B cell (primary cell): Measurements from ENCODE around the gene OR1K1. TPM values are rescaled to one million over a fixed set of nuclear protein-coding genes. Genes with fewer than 3 reads are reported as not detected.
"Not testable (repeated sequence)": the region's sequence is repeated elsewhere in the genome, so short reads cannot be mapped to it uniquely, and the experiment has no call there.

ENCODE experiments used
- ATAC-seq: fragments of 200-7000 bp; cut with Tn5 transposase; one replicate; pipeline ENCODE4 v1.10.0; 2021; ENCODE audit warnings: low read depth, mild to moderate bottlenecking, moderate number of reproducible peaks, moderate library complexity
- CTCF ChIA-PET: fragments of 350-600 bp; sonication (Branson Sonifier 250); formaldehyde crosslinking; loops from one replicate; lab custom pipeline; 2021; ENCODE audit warnings: antibody characterized with exemption, inconsistent platforms; lab: Charles Lee
- POLR2A ChIA-PET: fragments of 350-600 bp; sonication (Branson Sonifier 250); formaldehyde crosslinking; loops from one replicate; lab custom pipeline; 2021; ENCODE audit warnings: antibody characterized with exemption; lab: Charles Lee
- DNase-seq: peaks from one replicate; pipeline ENCODE4 v3.0.0; 2013
- H2AFZ ChIP-seq: 2 replicates; pipeline ENCODE4 v1.6.1; 2012; ENCODE audit warnings: mild to moderate bottlenecking, low read depth, low read length; ENCODE audit not compliant: insufficient read depth, poor library complexity, severe bottlenecking
- H3K27ac ChIP-seq, 2 donors: 1 replicate in 1 of 2; 2 replicates in 1 of 2; pipeline ENCODE4 v1.5.1; 2012 to 2013; ENCODE audit warnings: low read length in 2 of 2, mild to moderate bottlenecking in 2 of 2, moderate library complexity in 1 of 2
- H3K27me3 ChIP-seq, 4 experiments: fragments of 200-600 bp in 1 of 4; sonication (generic) in 1 of 4; replicated peaks in 1 of 4; 1 replicate in 2 of 4; 2 replicates in 2 of 4; pipeline versions ENCODE4 v1.6.1 to v1.7.0; 2013 to 2016; ENCODE audit warnings: low read length in 3 of 4, mild to moderate bottlenecking in 2 of 4, mixed read lengths in 1 of 4, moderate library complexity in 1 of 4; ENCODE audit not compliant: insufficient read depth in 4 of 4, control insufficient read depth in 3 of 4; ENCODE audit errors: control extremely low read depth in 1 of 4
- H3K36me3 ChIP-seq, 2 experiments: replicated peaks in 1 of 2; 1 replicate in 1 of 2; 2 replicates in 1 of 2; pipeline versions ENCODE4 v1.6.1 to v1.7.1; 2013; ENCODE audit warnings: low read length in 1 of 2; ENCODE audit not compliant: insufficient read depth in 2 of 2, control insufficient read depth in 1 of 2; ENCODE audit errors: control extremely low read depth in 1 of 2, extremely low read depth in 1 of 2
- H3K4me1 ChIP-seq, 2 donors: fragments of 200-600 bp in 1 of 2; sonication (generic) in 1 of 2; 1 replicate in 1 of 2; 2 replicates in 1 of 2; pipeline versions ENCODE4 v1.5.1 to v1.6.1; 2013 to 2017; ENCODE audit warnings: low read length in 2 of 2; ENCODE audit not compliant: control insufficient read depth in 2 of 2, insufficient read depth in 2 of 2
- H3K4me2 ChIP-seq: replicated peaks from 2 replicates; pipeline ENCODE3; 2012; ENCODE audit warnings: mild to moderate bottlenecking, low read depth, low read length; ENCODE audit not compliant: poor library complexity, severe bottlenecking
- H3K4me3 ChIP-seq, 5 experiments: fragments of 200-600 bp in 1 of 5; sonication (generic) in 1 of 5; 1 replicate in 3 of 5; 2 replicates in 2 of 5; pipeline versions ENCODE4 v1.5.1 to v1.7.0; 2011 to 2016; ENCODE audit warnings: low read length in 4 of 5, mild to moderate bottlenecking in 4 of 5, low read depth in 2 of 5, control low read depth in 1 of 5, moderate library complexity in 1 of 5; ENCODE audit not compliant: insufficient read depth in 1 of 5; ENCODE audit errors: control extremely low read depth in 1 of 5, extremely low read depth in 1 of 5
- H3K79me2 ChIP-seq: fragments of 200-600 bp; sonication (generic); one replicate; pipeline ENCODE4 v1.6.0; 2016; ENCODE audit warnings: low read length; ENCODE audit not compliant: control insufficient read depth, insufficient read depth
- H3K9ac ChIP-seq: fragments of 200-600 bp; sonication (generic); 2 replicates; pipeline ENCODE4 v1.6.1; 2017; ENCODE audit warnings: mild to moderate bottlenecking, low read length, moderate library complexity
- H3K9me3 ChIP-seq, 3 donors: one replicate each; pipeline versions ENCODE4 v1.6.1 to v1.7.1; 2013; ENCODE audit warnings: low read length in 2 of 3; ENCODE audit not compliant: control insufficient read depth in 2 of 3, insufficient read depth in 1 of 3; ENCODE audit errors: control extremely low read depth in 1 of 3
- H4K20me1 ChIP-seq: 2 replicates; pipeline ENCODE4 v1.6.0; 2012; ENCODE audit warnings: mild to moderate bottlenecking, low read length; ENCODE audit not compliant: insufficient read depth, control insufficient read depth, poor library complexity, severe bottlenecking
- H3K27ac Mint-ChIP-seq: one replicate; pipeline ENCODE4 v1.8.0; 2021; ENCODE audit warnings: mixed read lengths
- H3K27me3 Mint-ChIP-seq: one replicate; pipeline ENCODE4 v1.8.0; 2021; ENCODE audit warnings: mixed read lengths
- H3K4me1 Mint-ChIP-seq: one replicate; pipeline ENCODE4 v1.8.0; 2021; ENCODE audit warnings: mixed read lengths
- H3K4me3 Mint-ChIP-seq: one replicate; pipeline ENCODE4 v1.8.0; 2021; ENCODE audit warnings: mixed read lengths
- H3K9me3 Mint-ChIP-seq: one replicate; pipeline ENCODE4 v1.8.0; 2022; ENCODE audit warnings: mixed read lengths; ENCODE audit not compliant: insufficient read depth
- EZH2 ChIP-seq: IDR thresholded peaks from 2 replicates; pipeline ENCODE4 v1.6.1; 2012; ENCODE audit warnings: borderline replicate concordance, low read depth, mild to moderate bottlenecking, moderate library complexity, low read length; ENCODE audit not compliant: insufficient read depth, poor library complexity, severe bottlenecking
- WGBS: methylation state at CpG from one replicate; pipeline ENCODE4 v1.1.5; 2013; ENCODE audit warnings: missing lambda C conversion rate; ENCODE audit not compliant: insufficient coverage; 5-methylcytosine and 5-hydroxymethylcytosine counted together
- intact Hi-C: fragments of 100-400 bp; cut with micrococcal nuclease; formaldehyde crosslinking; loops from one replicate; pipeline ENCODE4 v1.10.0; 2022
- polyA plus RNA-seq: library from polyadenylated mRNA; depleted of rRNA; stranded (reverse); fragments of >200 nt; gene quantifications from 2 replicates; pipeline ENCODE4 v1.2.3, GENCODE V29; 2012
- total RNA-seq, 2 donors: library from RNA; stranded (reverse); fragments of 120-200 nt in 1 of 2; gene quantifications; 1 replicate in 1 of 2; 2 replicates in 1 of 2; pipeline versions ENCODE4 v1.2.3 to v1.2.4, GENCODE V29; 2013 to 2022
- TF ChIP-seq, protein P1 (sequence below): fragments of 200-600 bp; IDR thresholded peaks from one replicate; pipeline ENCODE4 v1.8.0; 2022; ENCODE audit warnings: antibody characterized with exemption, mild to moderate bottlenecking

OR1K1 gene
- total and polyA plus RNA-seq, 2 donors (not counting 1 experiment from before 2014, with no cell fraction given), result not detected

GRCh38 chr9:122822938-122823337 is 23.0 kb downstream of the OR1K1 start:
- TF ChIP-seq EZH2, result no peak
- TF ChIP-seq, protein P1, sequence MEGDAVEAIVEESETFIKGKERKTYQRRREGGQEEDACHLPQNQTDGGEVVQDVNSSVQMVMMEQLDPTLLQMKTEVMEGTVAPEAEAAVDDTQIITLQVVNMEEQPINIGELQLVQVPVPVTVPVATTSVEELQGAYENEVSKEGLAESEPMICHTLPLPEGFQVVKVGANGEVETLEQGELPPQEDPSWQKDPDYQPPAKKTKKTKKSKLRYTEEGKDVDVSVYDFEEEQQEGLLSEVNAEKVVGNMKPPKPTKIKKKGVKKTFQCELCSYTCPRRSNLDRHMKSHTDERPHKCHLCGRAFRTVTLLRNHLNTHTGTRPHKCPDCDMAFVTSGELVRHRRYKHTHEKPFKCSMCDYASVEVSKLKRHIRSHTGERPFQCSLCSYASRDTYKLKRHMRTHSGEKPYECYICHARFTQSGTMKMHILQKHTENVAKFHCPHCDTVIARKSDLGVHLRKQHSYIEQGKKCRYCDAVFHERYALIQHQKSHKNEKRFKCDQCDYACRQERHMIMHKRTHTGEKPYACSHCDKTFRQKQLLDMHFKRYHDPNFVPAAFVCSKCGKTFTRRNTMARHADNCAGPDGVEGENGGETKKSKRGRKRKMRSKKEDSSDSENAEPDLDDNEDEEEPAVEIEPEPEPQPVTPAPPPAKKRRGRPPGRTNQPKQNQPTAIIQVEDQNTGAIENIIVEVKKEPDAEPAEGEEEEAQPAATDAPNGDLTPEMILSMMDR, result no peak
- CTCF ChIA-PET, result interaction anchor here (0.7 to 0.8 kb wide), 2 partner anchors 444 to 495 kb away, joined by 3 read pairs; no protein-coding TSS in a partner anchor
- H2AFZ ChIP-seq, result no peak overlapping the region
- POLR2A ChIA-PET, result no interaction called here
- 90% methylated on average over 2 of the region's 4 CpGs for WGBS
- H3K9ac ChIP-seq, result no peak overlapping the region
- H3K27me3 ChIP-seq, result no peaks in the 10 kb centered on the region
- intact Hi-C loops, result no loop called here
- Mint-ChIP-seq H3K9me3 (no peaks in the 10 kb centered on the region), H3K27ac (no peak overlapping the region), H3K4me3 (no peak overlapping the region), H3K4me1 (peaks cover 39% of the 10 kb centered on the region), H3K27me3 (no peaks in the 10 kb centered on the region)
- no peak for ATAC-seq
- no peak overlapping the region for H3K27ac ChIP-seq
- no peak for DNase-seq
- H3K79me2 ChIP-seq, result peaks cover 19% of the 10 kb centered on the region
- H3K9me3 ChIP-seq, result no peaks in the 10 kb centered on the region
- H3K4me2 ChIP-seq, result no peak overlapping the region
- H3K36me3 ChIP-seq, result peaks cover 3 to 35% of the 10 kb centered on the region in 2 experiments
- peaks cover 13% of the 10 kb centered on the region for H4K20me1 ChIP-seq
- peaks cover 13 to 21% of the 10 kb centered on the region in 2 donors for H3K4me1 ChIP-seq
- no peak overlapping the region for H3K4me3 ChIP-seq

DNA sequence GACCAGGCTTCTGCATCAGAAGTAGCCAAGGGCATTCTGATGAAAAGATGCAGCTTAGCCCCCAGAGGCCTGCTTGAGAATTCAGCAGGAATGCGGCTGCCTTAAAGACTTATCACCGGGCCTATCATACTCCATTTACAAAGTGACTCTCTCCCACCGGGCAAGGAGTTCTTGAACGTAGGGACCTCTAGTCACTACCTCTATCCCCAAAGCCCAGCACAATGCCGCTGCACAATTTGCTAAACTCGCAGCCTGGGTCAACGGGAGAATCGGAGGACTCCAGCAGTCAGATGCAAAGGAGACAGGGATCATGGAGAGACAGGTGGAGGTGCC is 27.8 kb downstream of the OR1K1 start:
- peak overlapping the region; percentile 92 for H3K4me3 Mint-ChIP-seq
- intact Hi-C loops, result loop anchor here (1.0 to 5.0 kb wide), 5 partner anchors 11 to 670 kb away; partner anchors contain the start of genes MORN5, MRRF, NDUFA8 and RBM18
- TF ChIP-seq, protein P1, result no peak
- no peak for TF ChIP-seq EZH2

GRCh38 chr9:122828965-122829284 is 29.0 kb downstream of the OR1K1 start:
- H3K4me3 ChIP-seq, result peak overlapping the region; percentile 74 to 98 (median 77)

More for the DNA sequence above, 27.8 kb downstream of the OR1K1 start:
- Histone ChIP-seq H3K79me2 (peaks cover 29% of the 10 kb centered on the region), H3K27ac (peak overlapping the region; percentile 82 to 85), H4K20me1 (peaks cover 13% of the 10 kb centered on the region), H3K4me3 (peak overlapping the region; percentile 74 to 98 (median 77)), H2AFZ (peak overlapping the region; percentile 97), H3K27me3 (no peaks in the 10 kb centered on the region), H3K9me3 (no peaks in the 10 kb centered on the region), H3K36me3 (peaks cover 3 to 7% of the 10 kb centered on the region in 2 experiments), H3K9ac (peak overlapping the region; percentile 95), H3K4me1 (peaks cover 8 to 20% of the 10 kb centered on the region in 2 donors), H3K4me2 (peak overlapping the region; percentile 88)
- Mint-ChIP-seq H3K27ac (peak overlapping the region; percentile 88), H3K27me3 (no peaks in the 10 kb centered on the region), H3K4me1 (peaks cover 31% of the 10 kb centered on the region), H3K9me3 (no peaks in the 10 kb centered on the region)
- ATAC-seq, result peak; percentile 1
- ChIA-PET CTCF (interaction anchor here (0.7 to 1.4 kb wide), 3 partner anchors 12 to 457 kb away, joined by 3 to 5 read pairs (median 3); partner anchors contain the start of genes PTGS1 and RC3H2), POLR2A (interaction anchor here (1.0 to 1.4 kb wide), 4 partner anchors 85 to 563 kb away, joined by 3 to 6 read pairs (median 4); partner anchors contain the start of genes MRRF, RABGAP1, RBM18 and ZBTB26)
- WGBS, result 15% methylated on average over 4 of the region's 8 CpGs
- no peak for DNase-seq

More at GRCh38 chr9:122828965-122829284, 29.0 kb downstream of the OR1K1 start:
- Histone ChIP-seq H3K79me2 (peaks cover 28% of the 10 kb centered on the region), H3K4me2 (peak overlapping the region; percentile 88), H2AFZ (peak overlapping the region; percentile 97), H3K27ac (peak overlapping the region in 1 of 2 donors; percentile 85), H4K20me1 (peaks cover 13% of the 10 kb centered on the region), H3K9ac (peak overlapping the region; percentile 95), H3K4me1 (peaks cover 8 to 20% of the 10 kb centered on the region in 2 donors)
- ATAC-seq, H3K9me3 Mint-ChIP-seq, DNase-seq, H3K9me3 ChIP-seq, H3K36me3 ChIP-seq, H3K27me3 ChIP-seq, H3K27me3 Mint-ChIP-seq: not testable (repeated sequence)
- Mint-ChIP-seq H3K4me3 (peak overlapping the region; percentile 92), H3K4me1 (peaks cover 27% of the 10 kb centered on the region), H3K27ac (peak overlapping the region; percentile 88)
- intact Hi-C loops, result loop anchor here (1.0 to 5.0 kb wide), 5 partner anchors 13 to 672 kb away; partner anchors contain the start of genes MORN5, MRRF, NDUFA8 and RBM18
- ChIA-PET CTCF (interaction anchor here (1.0 to 1.4 kb wide), 2 partner anchors 458 to 730 kb away, joined by 4 to 5 read pairs; partner anchors contain the start of gene PTGS1), POLR2A (interaction anchor here (0.9 to 1.4 kb wide), 4 partner anchors 13 to 564 kb away, joined by 3 to 6 read pairs (median 4); partner anchors contain the start of genes MRRF, RABGAP1, RBM18 and ZBTB6)
- WGBS, result 44% methylated on average over 8 of the region's 18 CpGs
